ENCODE data around the gene ST3GAL2. TPM values are rescaled to one million over a fixed set of nuclear protein-coding genes. Genes with fewer than 3 reads are reported as not detected.

The ST3GAL2 gene
- total and polyA plus RNA-seq, 2 donors (not counting 3 experiments of a cell fraction or from before 2014, with no cell fraction given) = 23.0 to 50.4 TPM

- ChIA-PET POLR2A (no interaction called here), CTCF (no interaction called here)
- Histone ChIP-seq H2AFZ (ENCODE audit: low read depth, low read length) (no peak overlapping the region), H3K9ac (replicated peaks; ENCODE audit: extremely low read depth, insufficient read depth, low read length) (no peak overlapping the region), H3K9me3 (replicated peaks; ENCODE audit: control insufficient read depth, insufficient read depth, low read length) (no peaks in the 10 kb centered on the region), H3K27ac (ENCODE audit: insufficient read depth, low read depth, low read length) (no peak overlapping the region), H3K36me3 (ENCODE audit: control insufficient read depth in 2 of 2, extremely low read depth in 1 of 2, insufficient read depth in 2 of 2, low read length in 2 of 2) (peaks cover 0 to 12% of the 10 kb centered on the region in 2 experiments), H3K9me1 (replicated peaks; ENCODE audit: control insufficient read depth, extremely low read depth, insufficient read depth, low read length) (no peaks in the 10 kb centered on the region), H3K4me3 (replicated peaks in 1 of 3; ENCODE audit: insufficient read depth in 1 of 3, low read depth in 1 of 3, low read length in 3 of 3) (no peak overlapping the region), H3K27me3 (ENCODE audit: control insufficient read depth in 2 of 2, insufficient read depth in 2 of 2, low read length in 2 of 2) (no peaks in the 10 kb centered on the region), H4K20me1 (replicated peaks; ENCODE audit: control insufficient read depth, extremely low read depth, insufficient read depth, low read length) (no peaks in the 10 kb centered on the region), H3K79me2 (ENCODE audit: control insufficient read depth, insufficient read depth, low read length) (peaks cover 10% of the 10 kb centered on the region), H3K4me2 (ENCODE audit: insufficient read depth, low read length) (no peak overlapping the region), H3K4me1 (ENCODE audit: control insufficient read depth, extremely low read depth, insufficient read depth, low read length) (peaks cover 6% of the 10 kb centered on the region)
- FAIRE-seq (no peak), DNase-seq (ENCODE audit: low read depth, low spot score) (no peak)
- intact Hi-C loops (cut with micrococcal nuclease) (no loop called here), dilution Hi-C loops (cut with MboI; ENCODE audit: extremely low pct_ligation_motif_present, low sequenced_read_pairs) (no loop called here)
- no peak for TF ChIP-seq EZH2 (IDR thresholded peaks at IDR 0.05; ENCODE audit: borderline replicate concordance, low read depth, low read length, severe bottlenecking)
- no peak for TF ChIP-seq CTCF (IDR thresholded peaks at IDR 0.05; ENCODE audit: extremely low read depth in 1 of 2, insufficient read depth in 1 of 2, low read depth in 1 of 2, low read length in 2 of 2)
- no peak for TF ChIP-seq FOS (IDR thresholded peaks at IDR 0.05; ENCODE audit: borderline replicate concordance, insufficient read depth, low read length)
- no peak for TF ChIP-seq MAX (IDR thresholded peaks at IDR 0.05; ENCODE audit: insufficient read depth, insufficient read length)
- no peak for TF ChIP-seq JUN (IDR thresholded peaks at IDR 0.05; ENCODE audit: borderline replicate concordance, insufficient read depth, insufficient read length, low read depth)
- TF ChIP-seq GATA2 (IDR thresholded peaks at IDR 0.05; ENCODE audit: insufficient read depth, insufficient read length, low read depth, low read length) = no peak
- TF ChIP-seq MYC (IDR thresholded peaks at IDR 0.05; ENCODE audit: low read depth, low read length) = no peak
- no peak for TF ChIP-seq POLR2AphosphoS5 (IDR thresholded peaks at IDR 0.05; ENCODE audit: insufficient read depth, low read depth, low read length)
- no peak for TF ChIP-seq POLR2A (IDR thresholded peaks at IDR 0.05; ENCODE audit: low read depth, low read length)
- BruUV-seq (replicated peaks) = no TSS peak
Observed at GRCh38 chr16:70378869-70379493, 59.9 kb downstream of the ST3GAL2 start.

All from endothelial cell of umbilical vein (primary cell).